Measurements from ENCODE around the gene ANO1.

The ANO1 gene

GRCh38 chr11:70183032-70183431, 104.9 kb downstream of the ANO1 start:
- DNase-seq (ENCODE audit: low read depth), result no peak

GRCh38 chr11:70183483-70184176, 105.5 kb downstream of the ANO1 start:
- no peak for TF ChIP-seq CTCF (IDR thresholded peaks at IDR 0.05; ENCODE audit: control insufficient read depth, insufficient read depth, low read depth, low read length, missing control alignments)
- no peak for DNase-seq (ENCODE audit: low read depth)
- H3K4me3 ChIP-seq (ENCODE audit: control insufficient read depth, low read depth, low read length), result no peak overlapping the region

More at GRCh38 chr11:70183032-70183431, 104.9 kb downstream of the ANO1 start:
- H3K4me3 ChIP-seq (ENCODE audit: control insufficient read depth, low read depth, low read length), result no peak overlapping the region
- no peak for TF ChIP-seq CTCF (IDR thresholded peaks at IDR 0.05; ENCODE audit: control insufficient read depth, insufficient read depth, low read depth, low read length, missing control alignments)

DNA sequence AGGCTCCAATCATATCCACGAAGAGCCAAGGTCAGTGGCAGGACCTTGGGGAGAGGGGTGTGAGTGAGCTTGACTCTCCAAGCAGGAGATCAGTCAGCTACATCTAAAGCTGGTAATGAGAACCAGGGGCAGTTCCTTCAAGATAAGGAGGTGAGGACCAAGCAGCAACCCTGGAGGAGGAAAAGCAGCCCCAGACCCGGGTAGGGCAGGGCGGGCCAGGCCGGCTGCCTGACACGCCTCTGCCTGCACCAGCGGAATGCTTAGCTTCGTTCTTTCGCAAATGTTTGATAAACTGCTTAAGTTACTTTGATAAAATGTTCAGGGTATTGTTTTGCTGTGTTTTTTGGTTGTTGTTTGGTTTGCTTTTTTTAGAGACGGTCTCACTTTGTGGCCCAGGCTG, 106.3 kb downstream of the ANO1 start:
- DNase-seq (ENCODE audit: low read depth), result no peak
- TF ChIP-seq CTCF (IDR thresholded peaks at IDR 0.05; ENCODE audit: control insufficient read depth, insufficient read depth, low read depth, low read length, missing control alignments), result no peak
- no peak overlapping the region for H3K4me3 ChIP-seq (ENCODE audit: control insufficient read depth, low read depth, low read length)

DNA sequence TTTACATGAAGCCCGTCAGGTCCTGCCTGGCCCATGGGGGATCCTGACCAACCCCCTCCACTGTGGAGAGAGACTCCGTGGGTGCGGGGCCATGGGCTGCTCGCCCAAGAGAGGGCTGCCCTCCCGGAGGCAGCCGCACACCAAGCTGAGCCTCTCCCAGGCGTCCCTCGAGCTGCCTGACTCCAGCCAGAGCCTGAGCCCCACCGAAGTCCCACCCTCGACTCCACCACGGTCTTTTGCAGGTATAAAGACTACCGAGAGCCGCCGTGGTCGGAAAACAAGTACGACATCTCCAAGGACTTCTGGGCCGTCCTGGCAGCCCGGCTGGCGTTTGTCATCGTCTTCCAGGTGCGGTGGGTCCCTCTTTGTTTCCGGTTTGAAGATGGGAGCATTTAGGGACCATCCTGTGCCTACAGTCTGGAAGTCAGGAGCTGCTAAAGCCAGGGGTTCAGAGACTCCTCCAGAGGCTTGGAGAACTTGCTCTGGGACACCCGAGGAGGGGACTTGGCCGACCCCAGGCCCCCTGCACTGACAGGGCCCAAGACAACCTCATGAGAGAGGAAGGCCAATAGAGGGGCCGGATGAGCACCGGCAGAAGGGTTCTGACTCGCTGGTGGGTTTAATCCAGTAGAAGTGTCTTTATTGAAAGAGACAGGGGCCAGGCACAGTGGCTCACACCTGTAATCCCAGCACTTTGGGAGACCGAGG, 107.4 kb downstream of the ANO1 start:
- H3K4me3 ChIP-seq (ENCODE audit: control insufficient read depth, low read depth, low read length), result no peak overlapping the region
- DNase-seq (ENCODE audit: low read depth), result no peak
- no peak for TF ChIP-seq CTCF (IDR thresholded peaks at IDR 0.05; ENCODE audit: control insufficient read depth, insufficient read depth, low read depth, low read length, missing control alignments)

DNA sequence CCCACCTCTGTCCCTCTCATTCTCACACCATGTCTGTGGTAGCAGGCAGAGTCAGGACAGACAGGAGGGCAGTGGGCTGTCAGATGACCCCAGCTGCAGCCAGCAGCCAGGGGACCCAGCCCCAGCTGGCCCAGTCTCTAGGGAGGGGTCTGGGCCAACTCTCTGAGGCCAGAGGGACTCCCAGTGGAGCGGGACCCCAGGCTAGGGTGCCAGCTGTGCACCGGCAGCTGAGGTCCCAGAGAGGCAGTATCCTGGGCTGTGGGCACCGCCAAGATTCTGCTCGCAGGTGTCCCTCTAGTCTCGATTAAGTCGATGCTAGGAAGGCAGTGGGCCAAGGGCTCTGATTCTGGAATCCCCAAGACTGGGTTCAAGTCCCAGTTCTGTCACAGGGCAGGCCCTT, 108.3 kb downstream of the ANO1 start:
- H3K4me3 ChIP-seq (ENCODE audit: control insufficient read depth, low read depth, low read length), result no peak overlapping the region
- TF ChIP-seq CTCF (IDR thresholded peaks at IDR 0.05; ENCODE audit: control insufficient read depth, insufficient read depth, low read depth, low read length, missing control alignments), result no peak
- DNase-seq (ENCODE audit: low read depth), result no peak

GRCh38 chr11:70186936-70187335, 108.8 kb downstream of the ANO1 start:
- no peak for DNase-seq (ENCODE audit: low read depth)
- no peak overlapping the region for H3K4me3 ChIP-seq (ENCODE audit: control insufficient read depth, low read depth, low read length)
- no peak for TF ChIP-seq CTCF (IDR thresholded peaks at IDR 0.05; ENCODE audit: control insufficient read depth, insufficient read depth, low read depth, low read length, missing control alignments)
